ENCODE data around the gene HARBI1. TPM values are rescaled to one million over a fixed set of nuclear protein-coding genes. Genes with fewer than 3 reads are reported as not detected.
"Not testable (repeated sequence)": the region's sequence is repeated elsewhere in the genome, so short reads cannot be mapped to it uniquely, and the experiment has no call there.

Gene HARBI1
- total and polyA plus RNA-seq, 4 experiments from 2014 or later = 7.2 to 10.6 (median 9.0) TPM

DNA sequence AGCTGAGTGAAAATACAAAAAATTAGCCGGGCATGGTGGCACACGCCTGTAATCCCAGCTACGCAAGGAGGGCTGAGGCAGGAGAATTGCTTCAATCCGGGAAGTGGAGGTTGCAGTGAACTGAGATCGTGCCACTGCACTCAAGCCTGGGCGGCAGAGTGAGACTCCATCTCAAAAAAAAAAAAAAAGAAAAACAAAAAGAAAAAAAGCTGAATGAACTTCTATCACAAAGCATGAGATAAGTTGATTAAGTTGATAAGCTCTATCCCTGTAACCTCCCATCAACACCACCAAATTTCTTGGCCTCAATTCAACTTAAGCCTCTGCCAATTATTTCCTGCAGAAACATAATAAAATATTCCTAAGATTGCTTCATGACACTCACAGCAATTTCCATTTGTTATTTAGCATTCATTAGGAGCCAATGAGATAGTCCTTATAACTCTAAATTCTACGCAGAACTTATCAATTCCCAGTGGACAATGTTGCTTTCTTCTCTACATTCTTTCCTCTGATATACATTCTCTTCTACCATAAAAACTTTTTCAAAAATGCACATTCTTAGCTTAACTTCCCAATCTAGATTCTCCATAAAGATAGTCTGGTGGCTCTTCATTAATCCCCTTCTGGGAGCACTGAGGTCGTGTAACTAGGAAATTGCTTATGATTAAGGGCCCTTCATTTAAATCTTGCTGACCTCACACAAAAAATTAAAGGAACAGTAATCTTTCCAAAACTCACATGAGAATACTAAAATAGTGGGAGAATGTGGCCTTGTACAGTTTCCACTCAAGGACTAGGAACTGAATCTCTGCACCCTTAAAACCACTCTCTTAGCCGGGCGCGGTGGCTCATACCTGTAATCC, 26.1 kb downstream of the HARBI1 start:
- ChIA-PET POLR2A (ENCODE audit: partially characterized antibody) (interaction anchor here (1.1 kb wide), 1 partner anchor 26 kb away, joined by 3 read pairs; the partner anchor contains the start of genes ATG13 and HARBI1), CTCF (ENCODE audit: partially characterized antibody) (interaction anchor here (0.7 to 1.4 kb wide), 4 partner anchors 8 to 36 kb away, joined by 3 to 5 read pairs (median 4); partner anchors contain the start of genes ATG13 and HARBI1)
- H3K27me3 Mint-ChIP-seq = no peaks in the 10 kb centered on the region
- no peaks in the 10 kb centered on the region for H3K9me3 Mint-ChIP-seq
- peaks cover 33 to 67% (median 52%) of the 10 kb centered on the region in 4 donors for H3K4me1 Mint-ChIP-seq
- no peaks in the 10 kb centered on the region for H3K36me3 ChIP-seq (ENCODE audit: insufficient read depth, low read length)
- no peaks in the 10 kb centered on the region for H3K9me3 ChIP-seq (ENCODE audit: control insufficient read depth in 1 of 2, low read length in 2 of 2)
- peak overlapping the region; percentile 33 to 97 (median 56) for H3K4me3 Mint-ChIP-seq
- H3K36me3 Mint-ChIP-seq = peaks cover 12 to 20% of the 10 kb centered on the region in 2 donors
- peaks cover 51% of the 10 kb centered on the region for H3K4me1 ChIP-seq (ENCODE audit: insufficient read depth, low read length)
- H3K27ac Mint-ChIP-seq = peak overlapping the region in 3 of 7 donors; percentile 6 to 68 (median 38)
- no peak for DNase-seq
- H3K4me3 ChIP-seq (ENCODE audit: low read length in 2 of 2) = no peak overlapping the region
- intact Hi-C loops (cut with micrococcal nuclease) = no loop called here
- H3K27me3 ChIP-seq (ENCODE audit: insufficient read depth, low read length) = no peaks in the 10 kb centered on the region
- H3K27ac ChIP-seq (ENCODE audit: low read depth, low read length) = no peak overlapping the region

DNA sequence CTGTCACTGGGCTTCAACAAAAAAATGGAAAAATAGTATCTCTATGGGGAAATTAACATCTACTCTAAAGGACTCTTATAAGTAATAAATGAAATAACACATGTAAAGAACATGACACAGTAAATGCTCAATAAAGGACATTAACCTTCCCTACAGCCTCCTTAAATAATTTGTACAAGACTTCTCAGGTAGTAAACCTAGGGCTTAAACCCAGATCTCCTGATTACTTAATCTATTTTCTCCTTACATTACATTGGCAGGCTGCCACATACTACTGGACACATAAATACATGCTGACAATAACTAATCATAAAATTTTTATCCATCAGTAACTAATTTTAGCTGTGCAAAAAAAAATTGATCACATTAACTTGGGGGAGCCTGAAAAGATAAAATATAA, 28.1 kb downstream of the HARBI1 start:
- Histone ChIP-seq H3K27me3 (ENCODE audit: insufficient read depth, low read length) (no peaks in the 10 kb centered on the region), H3K4me1 (ENCODE audit: insufficient read depth, low read length) (peaks cover 44% of the 10 kb centered on the region), H3K9me3 (ENCODE audit: control insufficient read depth in 1 of 2, low read length in 2 of 2) (no peaks in the 10 kb centered on the region), H3K27ac (ENCODE audit: low read depth, low read length) (no peak overlapping the region), H3K36me3 (ENCODE audit: insufficient read depth, low read length) (no peaks in the 10 kb centered on the region), H3K4me3 (ENCODE audit: low read length in 2 of 2) (no peak overlapping the region)
- Mint-ChIP-seq H3K36me3 (peaks cover 12 to 19% of the 10 kb centered on the region in 2 donors), H3K27ac (peak overlapping the region in 3 of 7 donors; percentile 32 to 75 (median 52)), H3K9me3 (no peaks in the 10 kb centered on the region), H3K4me1 (peaks cover 31 to 62% (median 47%) of the 10 kb centered on the region in 4 donors), H3K4me3 (peak overlapping the region in 3 of 8 donors; percentile 1 to 35 (median 21)), H3K27me3 (no peaks in the 10 kb centered on the region)
- POLR2A ChIA-PET (ENCODE audit: partially characterized antibody) = interaction anchor here (1.4 kb wide), 1 partner anchor 29 kb away, joined by 4 read pairs; no protein-coding TSS in a partner anchor
- CTCF ChIA-PET (ENCODE audit: partially characterized antibody) = no interaction called here
- no peak for DNase-seq
- intact Hi-C loops (cut with micrococcal nuclease) = no loop called here

DNA sequence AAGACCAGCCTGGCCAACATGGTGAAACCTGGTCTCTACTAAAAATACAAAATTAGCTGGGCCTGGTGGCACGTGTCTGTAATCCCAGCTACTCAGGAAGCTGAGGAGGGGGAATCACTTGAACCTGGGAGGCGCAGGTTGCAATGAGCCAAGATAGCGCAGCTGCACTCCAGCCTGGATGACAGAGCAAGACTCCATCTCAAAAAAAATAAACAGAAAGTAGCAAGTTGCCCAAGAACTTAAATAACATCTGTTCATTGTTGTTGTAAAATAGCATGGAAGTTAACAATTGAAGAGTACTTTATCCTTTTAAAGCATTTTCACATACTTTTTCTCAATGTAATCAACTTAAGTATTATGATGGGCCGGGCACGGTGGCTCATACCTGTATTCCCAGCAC, 28.9 kb downstream of the HARBI1 start:
- ChIA-PET CTCF (ENCODE audit: partially characterized antibody) (no interaction called here), POLR2A (ENCODE audit: partially characterized antibody) (interaction anchor here (1.4 kb wide), 1 partner anchor 28 kb away, joined by 4 read pairs; no protein-coding TSS in a partner anchor)
- peak overlapping the region in 1 of 7 donors; percentile 50 for H3K27ac Mint-ChIP-seq
- no peaks in the 10 kb centered on the region for H3K9me3 Mint-ChIP-seq
- no peaks in the 10 kb centered on the region for H3K9me3 ChIP-seq (ENCODE audit: control insufficient read depth in 1 of 2, low read length in 2 of 2)
- H3K4me3 Mint-ChIP-seq = peak overlapping the region in 2 of 8 donors; percentile 18 to 21
- H3K4me3 ChIP-seq (ENCODE audit: low read length in 2 of 2) = no peak overlapping the region
- no peaks in the 10 kb centered on the region for H3K27me3 ChIP-seq (ENCODE audit: insufficient read depth, low read length)
- intact Hi-C loops (cut with micrococcal nuclease) = no loop called here
- no peaks in the 10 kb centered on the region for H3K36me3 ChIP-seq (ENCODE audit: insufficient read depth, low read length)
- H3K27ac ChIP-seq (ENCODE audit: low read depth, low read length) = no peak overlapping the region
- no peak for DNase-seq
- peaks cover 12 to 16% of the 10 kb centered on the region in 2 donors for H3K36me3 Mint-ChIP-seq
- peaks cover 29 to 56% (median 43%) of the 10 kb centered on the region in 4 donors for H3K4me1 Mint-ChIP-seq
- no peaks in the 10 kb centered on the region for H3K27me3 Mint-ChIP-seq
- peaks cover 42% of the 10 kb centered on the region for H3K4me1 ChIP-seq (ENCODE audit: insufficient read depth, low read length)

DNA sequence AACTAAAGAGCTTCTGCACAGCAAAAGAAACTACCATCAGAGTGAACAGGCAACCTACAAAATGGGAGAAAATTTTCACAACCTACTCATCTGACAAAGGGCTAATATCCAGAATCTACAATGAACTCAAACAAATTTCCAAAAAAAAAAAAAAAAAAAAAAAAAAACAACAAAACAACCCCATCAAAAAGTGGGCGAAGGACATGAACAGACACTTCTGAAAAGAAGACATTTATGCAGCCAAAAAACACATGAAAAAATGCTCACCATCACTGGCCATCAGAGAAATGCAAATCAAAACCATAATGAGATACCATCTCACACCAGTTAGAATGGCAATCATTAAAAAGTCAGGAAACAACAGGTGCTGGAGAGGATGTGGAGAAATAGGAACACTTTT, 33.5 kb downstream of the HARBI1 start:
- H3K9me3 ChIP-seq (ENCODE audit: control insufficient read depth in 1 of 2, low read length in 2 of 2) = not testable (repeated sequence)

DNA sequence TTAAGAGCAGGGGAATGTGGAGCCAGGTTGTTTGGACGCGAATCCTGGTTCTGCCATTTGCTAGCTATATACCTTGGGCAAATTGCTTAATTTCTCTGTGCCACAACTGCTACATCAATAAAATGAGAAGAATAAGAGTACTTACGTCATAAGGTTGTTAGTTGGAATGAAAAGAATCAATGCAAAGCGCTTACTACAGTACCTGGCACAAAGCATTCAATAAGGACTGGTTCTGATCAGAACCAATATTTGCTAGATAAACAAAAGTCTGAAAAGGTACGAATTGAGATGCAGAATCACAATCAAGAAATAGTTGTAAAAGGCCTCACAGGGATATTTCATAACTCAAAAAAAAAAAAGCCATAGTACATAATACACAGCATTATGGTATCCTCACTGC, 34.4 kb downstream of the HARBI1 start:
- Mint-ChIP-seq H3K36me3 (peaks cover 17 to 18% of the 10 kb centered on the region in 2 donors), H3K4me1 (peaks cover 26 to 39% (median 33%) of the 10 kb centered on the region in 4 donors), H3K27me3 (no peaks in the 10 kb centered on the region), H3K9me3 (no peaks in the 10 kb centered on the region), H3K4me3 (no peak overlapping the region), H3K27ac (no peak overlapping the region)
- H3K4me3 ChIP-seq (ENCODE audit: low read length in 2 of 2) = no peak overlapping the region
- DNase-seq = no peak
- H3K27me3 ChIP-seq (ENCODE audit: insufficient read depth, low read length) = no peaks in the 10 kb centered on the region
- no peaks in the 10 kb centered on the region for H3K36me3 ChIP-seq (ENCODE audit: insufficient read depth, low read length)
- H3K9me3 ChIP-seq (ENCODE audit: control insufficient read depth in 1 of 2, low read length in 2 of 2) = no peaks in the 10 kb centered on the region
- ChIA-PET POLR2A (ENCODE audit: partially characterized antibody) (no interaction called here), CTCF (ENCODE audit: partially characterized antibody) (no interaction called here)
- intact Hi-C loops (cut with micrococcal nuclease) = no loop called here
- no peak overlapping the region for H3K27ac ChIP-seq (ENCODE audit: low read depth, low read length)
- H3K4me1 ChIP-seq (ENCODE audit: insufficient read depth, low read length) = peaks cover 3% of the 10 kb centered on the region

More for the DNA sequence above, 33.5 kb downstream of the HARBI1 start:
- H3K4me1 ChIP-seq (ENCODE audit: insufficient read depth, low read length); H3K4me3 Mint-ChIP-seq; CTCF ChIA-PET (ENCODE audit: partially characterized antibody); POLR2A ChIA-PET (ENCODE audit: partially characterized antibody); H3K27ac Mint-ChIP-seq; H3K27me3 ChIP-seq (ENCODE audit: insufficient read depth, low read length); DNase-seq; H3K27me3 Mint-ChIP-seq; intact Hi-C loops (cut with micrococcal nuclease); H3K27ac ChIP-seq (ENCODE audit: low read depth, low read length); H3K36me3 ChIP-seq (ENCODE audit: insufficient read depth, low read length); H3K4me3 ChIP-seq (ENCODE audit: low read length in 2 of 2); H3K9me3 Mint-ChIP-seq: not testable (repeated sequence)
- peaks cover 17 to 20% of the 10 kb centered on the region in 2 donors for H3K36me3 Mint-ChIP-seq
- H3K4me1 Mint-ChIP-seq = peaks cover 29 to 45% (median 38%) of the 10 kb centered on the region in 4 donors

DNA sequence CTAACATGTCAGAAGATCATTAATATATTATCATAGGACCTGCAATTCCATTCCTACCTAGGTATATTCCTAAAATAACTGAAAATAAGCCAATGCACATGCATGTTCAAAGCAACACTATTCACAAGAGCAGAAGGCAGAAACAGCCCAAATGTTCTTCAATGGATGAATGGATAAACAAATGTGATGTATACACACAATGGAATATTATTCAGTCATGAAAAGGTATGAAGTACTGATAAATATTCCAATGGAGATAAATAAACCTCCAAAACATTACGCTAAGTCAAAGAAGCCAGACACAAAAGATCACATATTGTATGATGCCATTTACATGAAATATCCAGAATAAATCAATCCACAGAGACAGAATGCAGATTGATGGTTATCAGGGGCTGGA, 40.0 kb downstream of the HARBI1 start:
- ChIA-PET CTCF (ENCODE audit: partially characterized antibody) (no interaction called here), POLR2A (ENCODE audit: partially characterized antibody) (no interaction called here)
- Histone ChIP-seq H3K36me3 (ENCODE audit: insufficient read depth, low read length) (no peaks in the 10 kb centered on the region), H3K27ac (ENCODE audit: low read depth, low read length) (no peak overlapping the region), H3K9me3 (ENCODE audit: control insufficient read depth in 1 of 2, low read length in 2 of 2) (no peaks in the 10 kb centered on the region), H3K4me3 (ENCODE audit: low read length in 2 of 2) (no peak overlapping the region), H3K4me1 (ENCODE audit: insufficient read depth, low read length) (peaks cover 3% of the 10 kb centered on the region), H3K27me3 (ENCODE audit: insufficient read depth, low read length) (no peaks in the 10 kb centered on the region)
- H3K27me3 Mint-ChIP-seq = no peaks in the 10 kb centered on the region
- no peak overlapping the region for H3K27ac Mint-ChIP-seq
- peaks cover 0 to 4% (median 0%) of the 10 kb centered on the region in 8 donors for H3K9me3 Mint-ChIP-seq
- DNase-seq = no peak
- no peak overlapping the region for H3K4me3 Mint-ChIP-seq
- H3K36me3 Mint-ChIP-seq = peaks cover 29 to 32% of the 10 kb centered on the region in 2 donors
- intact Hi-C loops (cut with micrococcal nuclease) = no loop called here
- peaks cover 32 to 51% (median 39%) of the 10 kb centered on the region in 4 donors for H3K4me1 Mint-ChIP-seq

DNA sequence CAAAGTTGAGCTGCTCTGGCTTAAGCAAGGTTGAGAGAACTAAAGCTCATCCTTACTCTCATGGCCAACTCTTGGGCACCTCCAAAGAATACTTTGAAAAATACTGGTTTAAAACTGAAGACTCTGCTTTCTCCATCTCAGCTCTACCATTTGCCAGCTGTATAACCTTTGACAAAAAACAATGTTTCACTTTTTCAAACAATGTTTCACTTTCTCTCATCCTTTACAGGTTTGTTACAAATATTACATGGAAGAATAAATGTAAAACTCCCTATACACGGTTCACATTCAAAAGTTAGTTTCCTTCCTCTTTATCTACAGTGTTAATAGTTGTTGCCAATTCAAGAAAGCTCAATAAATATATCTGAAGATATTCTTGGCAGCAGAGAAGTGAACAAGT, 42.4 kb downstream of the HARBI1 start:
- Mint-ChIP-seq H3K4me1 (peaks cover 29 to 44% (median 34%) of the 10 kb centered on the region in 4 donors), H3K27ac (peak overlapping the region in 2 of 7 donors; percentile 44 to 52), H3K27me3 (no peaks in the 10 kb centered on the region), H3K4me3 (no peak overlapping the region), H3K36me3 (peaks cover 21 to 29% of the 10 kb centered on the region in 2 donors), H3K9me3 (peaks cover 0 to 4% (median 0%) of the 10 kb centered on the region in 8 donors)
- H3K4me1 ChIP-seq (ENCODE audit: insufficient read depth, low read length) = peaks cover 9% of the 10 kb centered on the region
- intact Hi-C loops (cut with micrococcal nuclease) = no loop called here
- no peak overlapping the region for H3K4me3 ChIP-seq (ENCODE audit: low read length in 2 of 2)
- no peaks in the 10 kb centered on the region for H3K36me3 ChIP-seq (ENCODE audit: insufficient read depth, low read length)
- DNase-seq = no peak
- H3K27ac ChIP-seq (ENCODE audit: low read depth, low read length) = no peak overlapping the region
- H3K9me3 ChIP-seq (ENCODE audit: control insufficient read depth in 1 of 2, low read length in 2 of 2) = no peaks in the 10 kb centered on the region
- H3K27me3 ChIP-seq (ENCODE audit: insufficient read depth, low read length) = no peaks in the 10 kb centered on the region
- CTCF ChIA-PET (ENCODE audit: partially characterized antibody) = interaction anchor here (1.4 kb wide), 1 partner anchor 14 kb away, joined by 4 read pairs; no protein-coding TSS in a partner anchor
- POLR2A ChIA-PET (ENCODE audit: partially characterized antibody) = no interaction called here
